Measurements from ENCODE around the gene JAGN1. TPM values are rescaled to one million over a fixed set of nuclear protein-coding genes. Genes with fewer than 3 reads are reported as not detected.

The JAGN1 gene
- total and polyA plus RNA-seq, 9 of the 15 experiments (the other 6 are each of a cell fraction or from before 2014, with no cell fraction given): 31.6 to 77.8 (median 40.3) TPM

- TF ChIP-seq, protein P1, sequence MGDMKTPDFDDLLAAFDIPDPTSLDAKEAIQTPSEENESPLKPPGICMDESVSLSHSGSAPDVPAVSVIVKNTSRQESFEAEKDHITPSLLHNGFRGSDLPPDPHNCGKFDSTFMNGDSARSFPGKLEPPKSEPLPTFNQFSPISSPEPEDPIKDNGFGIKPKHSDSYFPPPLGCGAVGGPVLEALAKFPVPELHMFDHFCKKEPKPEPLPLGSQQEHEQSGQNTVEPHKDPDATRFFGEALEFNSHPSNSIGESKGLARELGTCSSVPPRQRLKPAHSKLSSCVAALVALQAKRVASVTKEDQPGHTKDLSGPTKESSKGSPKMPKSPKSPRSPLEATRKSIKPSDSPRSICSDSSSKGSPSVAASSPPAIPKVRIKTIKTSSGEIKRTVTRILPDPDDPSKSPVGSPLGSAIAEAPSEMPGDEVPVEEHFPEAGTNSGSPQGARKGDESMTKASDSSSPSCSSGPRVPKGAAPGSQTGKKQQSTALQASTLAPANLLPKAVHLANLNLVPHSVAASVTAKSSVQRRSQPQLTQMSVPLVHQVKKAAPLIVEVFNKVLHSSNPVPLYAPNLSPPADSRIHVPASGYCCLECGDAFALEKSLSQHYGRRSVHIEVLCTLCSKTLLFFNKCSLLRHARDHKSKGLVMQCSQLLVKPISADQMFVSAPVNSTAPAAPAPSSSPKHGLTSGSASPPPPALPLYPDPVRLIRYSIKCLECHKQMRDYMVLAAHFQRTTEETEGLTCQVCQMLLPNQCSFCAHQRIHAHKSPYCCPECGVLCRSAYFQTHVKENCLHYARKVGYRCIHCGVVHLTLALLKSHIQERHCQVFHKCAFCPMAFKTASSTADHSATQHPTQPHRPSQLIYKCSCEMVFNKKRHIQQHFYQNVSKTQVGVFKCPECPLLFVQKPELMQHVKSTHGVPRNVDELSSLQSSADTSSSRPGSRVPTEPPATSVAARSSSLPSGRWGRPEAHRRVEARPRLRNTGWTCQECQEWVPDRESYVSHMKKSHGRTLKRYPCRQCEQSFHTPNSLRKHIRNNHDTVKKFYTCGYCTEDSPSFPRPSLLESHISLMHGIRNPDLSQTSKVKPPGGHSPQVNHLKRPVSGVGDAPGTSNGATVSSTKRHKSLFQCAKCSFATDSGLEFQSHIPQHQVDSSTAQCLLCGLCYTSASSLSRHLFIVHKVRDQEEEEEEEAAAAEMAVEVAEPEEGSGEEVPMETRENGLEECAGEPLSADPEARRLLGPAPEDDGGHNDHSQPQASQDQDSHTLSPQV (IDR thresholded peaks at IDR 0.05): peak; percentile 95
- TF ChIP-seq ZNF134 (CRISPR knock-in tag; conservative IDR thresholded peaks at IDR 0.05): peak; percentile 45; the same call in 1 of the 2 replicates
- peak; percentile 82 for TF ChIP-seq ELF1 (tag; IDR thresholded peaks at IDR 0.05)
- TF ChIP-seq ZNF586 (CRISPR knock-in tag; conservative IDR thresholded peaks at IDR 0.05): no peak
- TF ChIP-seq ZNF830 (CRISPR knock-in tag; IDR thresholded peaks at IDR 0.05): 0 out of 2 replicates have a peak, but pooled peaks have one; percentile 36
- TF ChIP-seq, protein P2, sequence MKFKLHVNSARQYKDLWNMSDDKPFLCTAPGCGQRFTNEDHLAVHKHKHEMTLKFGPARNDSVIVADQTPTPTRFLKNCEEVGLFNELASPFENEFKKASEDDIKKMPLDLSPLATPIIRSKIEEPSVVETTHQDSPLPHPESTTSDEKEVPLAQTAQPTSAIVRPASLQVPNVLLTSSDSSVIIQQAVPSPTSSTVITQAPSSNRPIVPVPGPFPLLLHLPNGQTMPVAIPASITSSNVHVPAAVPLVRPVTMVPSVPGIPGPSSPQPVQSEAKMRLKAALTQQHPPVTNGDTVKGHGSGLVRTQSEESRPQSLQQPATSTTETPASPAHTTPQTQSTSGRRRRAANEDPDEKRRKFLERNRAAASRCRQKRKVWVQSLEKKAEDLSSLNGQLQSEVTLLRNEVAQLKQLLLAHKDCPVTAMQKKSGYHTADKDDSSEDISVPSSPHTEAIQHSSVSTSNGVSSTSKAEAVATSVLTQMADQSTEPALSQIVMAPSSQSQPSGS (CRISPR knock-in tag; IDR thresholded peaks at IDR 0.05): no peak
- no peak for TF ChIP-seq PHTF2 (CRISPR knock-in tag; IDR thresholded peaks at IDR 0.05)
- TF ChIP-seq ZNF57 (CRISPR knock-in tag; IDR thresholded peaks at IDR 0.05): no peak
- no peak for TF ChIP-seq RNF2 (IDR thresholded peaks at IDR 0.05)
- TF ChIP-seq EP300 (IDR thresholded peaks at IDR 0.05; ENCODE audit: low read length): peak; percentile 42; the same call in 1 of the 2 replicates
- TF ChIP-seq YBX1 (IDR thresholded peaks at IDR 0.05): no peak
- TF ChIP-seq, protein P3, sequence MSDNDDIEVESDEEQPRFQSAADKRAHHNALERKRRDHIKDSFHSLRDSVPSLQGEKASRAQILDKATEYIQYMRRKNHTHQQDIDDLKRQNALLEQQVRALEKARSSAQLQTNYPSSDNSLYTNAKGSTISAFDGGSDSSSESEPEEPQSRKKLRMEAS (CRISPR knock-in tag; IDR thresholded peaks at IDR 0.05): peak; percentile 81
- no peak for TF ChIP-seq ZNF165 (CRISPR knock-in tag; IDR thresholded peaks at IDR 0.05; ENCODE audit: borderline replicate concordance)
- TF ChIP-seq, protein P4, sequence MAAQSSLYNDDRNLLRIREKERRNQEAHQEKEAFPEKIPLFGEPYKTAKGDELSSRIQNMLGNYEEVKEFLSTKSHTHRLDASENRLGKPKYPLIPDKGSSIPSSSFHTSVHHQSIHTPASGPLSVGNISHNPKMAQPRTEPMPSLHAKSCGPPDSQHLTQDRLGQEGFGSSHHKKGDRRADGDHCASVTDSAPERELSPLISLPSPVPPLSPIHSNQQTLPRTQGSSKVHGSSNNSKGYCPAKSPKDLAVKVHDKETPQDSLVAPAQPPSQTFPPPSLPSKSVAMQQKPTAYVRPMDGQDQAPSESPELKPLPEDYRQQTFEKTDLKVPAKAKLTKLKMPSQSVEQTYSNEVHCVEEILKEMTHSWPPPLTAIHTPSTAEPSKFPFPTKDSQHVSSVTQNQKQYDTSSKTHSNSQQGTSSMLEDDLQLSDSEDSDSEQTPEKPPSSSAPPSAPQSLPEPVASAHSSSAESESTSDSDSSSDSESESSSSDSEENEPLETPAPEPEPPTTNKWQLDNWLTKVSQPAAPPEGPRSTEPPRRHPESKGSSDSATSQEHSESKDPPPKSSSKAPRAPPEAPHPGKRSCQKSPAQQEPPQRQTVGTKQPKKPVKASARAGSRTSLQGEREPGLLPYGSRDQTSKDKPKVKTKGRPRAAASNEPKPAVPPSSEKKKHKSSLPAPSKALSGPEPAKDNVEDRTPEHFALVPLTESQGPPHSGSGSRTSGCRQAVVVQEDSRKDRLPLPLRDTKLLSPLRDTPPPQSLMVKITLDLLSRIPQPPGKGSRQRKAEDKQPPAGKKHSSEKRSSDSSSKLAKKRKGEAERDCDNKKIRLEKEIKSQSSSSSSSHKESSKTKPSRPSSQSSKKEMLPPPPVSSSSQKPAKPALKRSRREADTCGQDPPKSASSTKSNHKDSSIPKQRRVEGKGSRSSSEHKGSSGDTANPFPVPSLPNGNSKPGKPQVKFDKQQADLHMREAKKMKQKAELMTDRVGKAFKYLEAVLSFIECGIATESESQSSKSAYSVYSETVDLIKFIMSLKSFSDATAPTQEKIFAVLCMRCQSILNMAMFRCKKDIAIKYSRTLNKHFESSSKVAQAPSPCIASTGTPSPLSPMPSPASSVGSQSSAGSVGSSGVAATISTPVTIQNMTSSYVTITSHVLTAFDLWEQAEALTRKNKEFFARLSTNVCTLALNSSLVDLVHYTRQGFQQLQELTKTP (IDR thresholded peaks at IDR 0.05; ENCODE audit: low read depth in 1 of 2, partially characterized antibody in 2 of 2): no peak
Observed at GRCh38 chr3:9897408-9898372, 7.3 kb downstream of the JAGN1 start (continued).

All from K562 (cell line).